Thyroid gland (tissue), 4 donors: ENCODE measurements around the gene TLR1.
"Not testable (repeated sequence)": the region's sequence is repeated elsewhere in the genome, so short reads cannot be mapped to it uniquely, and the experiment has no call there.

Source experiments
- POLR2A ChIP-seq, 2 donors: fragments of 450-650 bp; IDR thresholded peaks; one replicate each; pipeline ENCODE4 v1.6.1; 2017; ENCODE audit warnings: antibody characterized with exemption in 2 of 2, mild to moderate bottlenecking in 2 of 2, moderate library complexity in 1 of 2
- TF ChIP-seq, protein P1 (sequence below), 6 experiments: fragments of 200-600 bp in 3 of 6; fragments of 450-650 bp in 3 of 6; sonication (generic) in 3 of 6; IDR thresholded peaks; one replicate each; pipeline ENCODE4 v1.5.1; 2016 to 2019; ENCODE audit warnings: antibody characterized with exemption in 6 of 6, mild to moderate bottlenecking in 2 of 6, inconsistent platforms in 1 of 6, moderate library complexity in 1 of 6

DNA sequence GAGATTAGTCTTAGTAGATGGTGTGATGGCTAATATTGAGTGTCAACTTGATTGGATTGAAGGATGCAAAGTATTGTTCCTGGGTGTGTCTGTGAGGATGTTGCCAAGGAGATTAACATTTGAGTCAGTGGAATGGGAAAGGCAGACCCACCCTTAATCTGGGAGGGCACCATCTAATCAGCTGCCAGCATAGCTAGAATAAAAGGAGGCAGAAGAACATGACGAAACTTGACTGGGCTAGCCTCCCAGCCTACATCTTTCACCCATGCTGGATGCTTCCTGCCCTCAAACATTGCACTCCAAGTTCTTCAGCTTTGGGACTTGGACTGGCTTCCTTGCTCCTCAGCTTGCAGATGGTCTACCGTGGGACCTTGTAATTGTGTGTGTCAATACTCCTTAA, 34.3 kb downstream of the TLR1 start:
- TF ChIP-seq, protein P1, sequence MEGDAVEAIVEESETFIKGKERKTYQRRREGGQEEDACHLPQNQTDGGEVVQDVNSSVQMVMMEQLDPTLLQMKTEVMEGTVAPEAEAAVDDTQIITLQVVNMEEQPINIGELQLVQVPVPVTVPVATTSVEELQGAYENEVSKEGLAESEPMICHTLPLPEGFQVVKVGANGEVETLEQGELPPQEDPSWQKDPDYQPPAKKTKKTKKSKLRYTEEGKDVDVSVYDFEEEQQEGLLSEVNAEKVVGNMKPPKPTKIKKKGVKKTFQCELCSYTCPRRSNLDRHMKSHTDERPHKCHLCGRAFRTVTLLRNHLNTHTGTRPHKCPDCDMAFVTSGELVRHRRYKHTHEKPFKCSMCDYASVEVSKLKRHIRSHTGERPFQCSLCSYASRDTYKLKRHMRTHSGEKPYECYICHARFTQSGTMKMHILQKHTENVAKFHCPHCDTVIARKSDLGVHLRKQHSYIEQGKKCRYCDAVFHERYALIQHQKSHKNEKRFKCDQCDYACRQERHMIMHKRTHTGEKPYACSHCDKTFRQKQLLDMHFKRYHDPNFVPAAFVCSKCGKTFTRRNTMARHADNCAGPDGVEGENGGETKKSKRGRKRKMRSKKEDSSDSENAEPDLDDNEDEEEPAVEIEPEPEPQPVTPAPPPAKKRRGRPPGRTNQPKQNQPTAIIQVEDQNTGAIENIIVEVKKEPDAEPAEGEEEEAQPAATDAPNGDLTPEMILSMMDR (IDR thresholded peaks at IDR 0.05), result not testable (repeated sequence)
- not testable (repeated sequence) for TF ChIP-seq POLR2A (IDR thresholded peaks at IDR 0.05)
